ENCODE results near the gene ZNF844. TPM values are rescaled to one million over a fixed set of nuclear protein-coding genes. Genes with fewer than 3 reads are reported as not detected.

ZNF844 gene
- 0.50 to 1.0 TPM (median 0.88 TPM) in 3 replicates for polyA plus RNA-seq
- polyA plus RNA-seq (2011; ENCODE audit: low read depth): 1.4 TPM
- 0.34 and 1.4 TPM in 2 replicates for polyA plus RNA-seq (2011; cell fraction: cytosol; rRNA removed)
- polyA plus RNA-seq (2011; cell fraction: nucleus; rRNA removed): 1.9 and 2.0 TPM in 2 replicates
- 0.81 and 2.4 TPM in 2 replicates for polyA plus RNA-seq (2012; ENCODE audit: low replicate concordance)
- 0.62 to 1.8 TPM (median 1.8 TPM) in 3 replicates for polyA minus RNA-seq
- polyA minus RNA-seq (2011; cell fraction: cytosol; rRNA and poly(A)+ RNA removed): 2.1 TPM
- polyA minus RNA-seq (2011; cell fraction: nucleus; rRNA and poly(A)+ RNA removed): 2.2 and 4.1 TPM in 2 replicates

DNA sequence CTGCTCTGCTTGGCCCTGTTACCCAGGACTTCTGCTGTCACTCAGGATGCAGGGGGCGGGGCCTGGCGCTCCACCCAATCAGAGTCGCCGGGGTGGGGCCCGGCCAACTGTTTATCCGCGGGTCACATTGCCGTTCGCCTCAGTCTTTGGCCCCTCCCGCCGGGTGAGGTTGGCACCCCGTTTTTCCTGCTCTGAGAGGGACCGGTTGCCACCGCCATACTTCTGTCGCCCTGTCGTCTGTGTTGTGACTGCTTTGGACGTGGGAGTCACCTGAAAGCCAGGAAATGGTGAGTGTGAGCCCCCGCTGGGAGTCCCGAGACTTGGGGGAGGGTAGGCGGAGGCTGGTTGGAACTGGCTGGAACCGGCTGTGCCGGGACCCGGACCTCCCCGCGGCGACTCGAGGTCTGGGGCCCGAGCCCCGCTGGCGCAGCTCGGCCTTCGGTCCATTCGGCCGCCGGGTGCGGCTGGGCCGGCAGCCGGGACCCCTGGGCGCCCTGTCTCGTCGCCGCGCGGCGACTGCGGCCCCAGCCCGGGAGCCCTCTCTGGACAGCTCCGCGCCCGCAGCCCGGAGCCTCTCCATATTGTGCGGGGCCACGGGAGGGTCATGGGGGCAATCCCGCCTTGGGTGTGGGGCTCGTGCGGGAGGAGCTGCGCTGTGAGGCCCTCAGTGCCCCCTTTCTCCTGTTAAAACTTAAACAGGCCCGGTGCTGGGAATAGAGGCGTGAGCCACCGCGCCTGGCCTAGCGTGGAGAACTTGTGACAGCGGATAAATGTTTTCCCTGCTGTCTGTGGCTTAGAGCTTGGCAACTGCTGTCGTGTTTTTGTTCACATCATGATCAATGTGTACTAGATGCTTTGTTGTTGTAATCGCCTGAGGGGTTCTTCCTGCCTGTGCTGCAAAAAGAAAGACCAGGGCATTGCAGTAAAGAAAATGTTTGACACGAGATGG lies at the start of gene ZNF844:
Gene ZNF844 (plus strand): TSS at position 142 of the 949 bp plus-strand sequence. CDS start 143 bp downstream, at position 285.
- Histone ChIP-seq H2AFZ (ENCODE audit: control insufficient read depth, low read length) (peak within 1 kb of the TSS; percentile 93), H3K4me3 (ENCODE audit: control insufficient read depth in 2 of 3, extremely low read depth in 1 of 3, insufficient read depth in 2 of 3, low read depth in 1 of 3, low read length in 3 of 3) (peak within 1 kb of the TSS; percentile 66 to 72 (median 68)), H3K4me2 (ENCODE audit: control insufficient read depth, extremely low read depth, insufficient read depth, low read depth, low read length) (peak within 1 kb of the TSS; percentile 23), H3K4me1 (ENCODE audit: control insufficient read depth, extremely low read depth, insufficient read depth, low read length) (no peaks in the 10 kb centered on the region), H3K27ac (ENCODE audit: control insufficient read depth, insufficient read depth, low read length) (peak within 1 kb of the TSS; percentile 31), H3K9me3 (ENCODE audit: control insufficient read depth, low read depth, low read length) (no peaks in the 10 kb centered on the region), H3K79me2 (ENCODE audit: control insufficient read depth, insufficient read depth, low read length) (no peaks in the 10 kb centered on the region), H3K9me1 (ENCODE audit: control insufficient read depth, extremely low read depth, insufficient read depth, low read length) (no peaks in the 10 kb centered on the region), H3K27me3 (ENCODE audit: control insufficient read depth, extremely low read depth, insufficient read depth, low read length) (no peaks in the 10 kb centered on the region), H3K36me3 (ENCODE audit: control insufficient read depth in 2 of 2, extremely low read depth in 1 of 2, insufficient read depth in 2 of 2, low read length in 2 of 2) (no peaks in the 10 kb centered on the region), H4K20me1 (ENCODE audit: control insufficient read depth, extremely low read depth, insufficient read depth, low read length) (no peaks in the 10 kb centered on the region), H3K9ac (ENCODE audit: control insufficient read depth, extremely low read depth, insufficient read depth, low read length) (peak within 1 kb of the TSS; percentile 74)
- TF ChIP-seq, protein P1, sequence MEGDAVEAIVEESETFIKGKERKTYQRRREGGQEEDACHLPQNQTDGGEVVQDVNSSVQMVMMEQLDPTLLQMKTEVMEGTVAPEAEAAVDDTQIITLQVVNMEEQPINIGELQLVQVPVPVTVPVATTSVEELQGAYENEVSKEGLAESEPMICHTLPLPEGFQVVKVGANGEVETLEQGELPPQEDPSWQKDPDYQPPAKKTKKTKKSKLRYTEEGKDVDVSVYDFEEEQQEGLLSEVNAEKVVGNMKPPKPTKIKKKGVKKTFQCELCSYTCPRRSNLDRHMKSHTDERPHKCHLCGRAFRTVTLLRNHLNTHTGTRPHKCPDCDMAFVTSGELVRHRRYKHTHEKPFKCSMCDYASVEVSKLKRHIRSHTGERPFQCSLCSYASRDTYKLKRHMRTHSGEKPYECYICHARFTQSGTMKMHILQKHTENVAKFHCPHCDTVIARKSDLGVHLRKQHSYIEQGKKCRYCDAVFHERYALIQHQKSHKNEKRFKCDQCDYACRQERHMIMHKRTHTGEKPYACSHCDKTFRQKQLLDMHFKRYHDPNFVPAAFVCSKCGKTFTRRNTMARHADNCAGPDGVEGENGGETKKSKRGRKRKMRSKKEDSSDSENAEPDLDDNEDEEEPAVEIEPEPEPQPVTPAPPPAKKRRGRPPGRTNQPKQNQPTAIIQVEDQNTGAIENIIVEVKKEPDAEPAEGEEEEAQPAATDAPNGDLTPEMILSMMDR (optimal IDR thresholded peaks at IDR 0.05 in 1 of 3, IDR thresholded peaks at IDR 0.05 in 1 of 3, conservative IDR thresholded peaks at IDR 0.05 in 1 of 3; ENCODE audit: extremely low read depth in 1 of 3, insufficient read depth in 2 of 3, low read length in 3 of 3): no peak
- dilution Hi-C loops (cut with MboI; ENCODE audit: extremely low pct_ligation_motif_present, low sequenced_read_pairs): no loop called here
- DNase-seq (ENCODE audit: low read depth, low spot score) (no peak), FAIRE-seq (peak; percentile 32)

DNA sequence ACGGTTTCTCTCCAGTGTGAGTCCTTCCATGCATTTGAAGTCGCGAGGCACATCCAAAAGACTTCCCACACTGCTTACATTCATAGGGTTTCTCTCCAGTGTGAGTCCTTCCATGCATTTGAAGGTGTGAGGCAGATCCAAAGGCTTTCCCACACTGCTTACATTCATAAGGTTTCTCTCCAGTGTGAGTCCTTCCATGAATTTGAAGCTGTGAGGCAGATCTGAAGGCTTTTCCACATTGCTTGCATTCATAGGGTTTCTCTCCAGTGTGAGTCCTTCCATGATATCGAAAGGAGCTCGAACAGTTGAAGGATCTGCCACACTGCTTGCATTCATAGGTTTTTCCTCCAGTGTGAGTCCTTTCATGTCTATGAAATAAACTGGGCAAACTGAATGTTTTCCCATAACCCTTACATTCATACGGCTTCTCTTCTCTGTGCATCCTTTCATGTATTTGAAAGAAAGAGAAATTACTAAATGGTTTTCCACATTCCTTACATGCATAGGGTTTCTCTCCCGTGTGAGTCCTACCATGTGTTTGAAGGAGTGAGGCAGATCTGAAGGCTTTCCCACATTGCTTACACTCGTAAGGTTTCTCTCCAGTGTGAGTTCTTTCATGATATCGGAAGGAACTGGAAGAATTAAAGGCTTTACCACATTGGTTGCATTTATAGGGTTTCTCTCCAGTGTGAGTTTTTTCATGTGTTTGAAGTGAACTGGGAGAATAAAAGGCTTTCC lies 49.3 kb upstream of the ZNF844 start:
- Histone ChIP-seq H3K36me3 (ENCODE audit: control insufficient read depth in 2 of 2, extremely low read depth in 1 of 2, insufficient read depth in 2 of 2, low read length in 2 of 2) (peaks cover 3 to 27% of the 10 kb centered on the region in 2 experiments), H3K27ac (ENCODE audit: control insufficient read depth, insufficient read depth, low read length) (no peak overlapping the region), H4K20me1 (ENCODE audit: control insufficient read depth, extremely low read depth, insufficient read depth, low read length) (no peaks in the 10 kb centered on the region), H3K27me3 (ENCODE audit: control insufficient read depth, extremely low read depth, insufficient read depth, low read length) (no peaks in the 10 kb centered on the region), H3K4me1 (ENCODE audit: control insufficient read depth, extremely low read depth, insufficient read depth, low read length) (no peaks in the 10 kb centered on the region), H2AFZ (ENCODE audit: control insufficient read depth, low read length) (no peak overlapping the region), H3K4me3 (ENCODE audit: control insufficient read depth in 2 of 3, extremely low read depth in 1 of 3, insufficient read depth in 2 of 3, low read depth in 1 of 3, low read length in 3 of 3) (no peak overlapping the region), H3K9me3 (ENCODE audit: control insufficient read depth, low read depth, low read length) (peaks cover 32% of the 10 kb centered on the region), H3K9ac (ENCODE audit: control insufficient read depth, extremely low read depth, insufficient read depth, low read length) (no peak overlapping the region), H3K9me1 (ENCODE audit: control insufficient read depth, extremely low read depth, insufficient read depth, low read length) (no peaks in the 10 kb centered on the region), H3K79me2 (ENCODE audit: control insufficient read depth, insufficient read depth, low read length) (no peaks in the 10 kb centered on the region), H3K4me2 (ENCODE audit: control insufficient read depth, extremely low read depth, insufficient read depth, low read depth, low read length) (no peak overlapping the region)
- dilution Hi-C loops (cut with MboI; ENCODE audit: extremely low pct_ligation_motif_present, low sequenced_read_pairs): no loop called here
- FAIRE-seq (no peak), DNase-seq (ENCODE audit: low read depth, low spot score) (no peak)
- no peak for TF ChIP-seq EZH2 (IDR thresholded peaks at IDR 0.05; ENCODE audit: low read length)
- TF ChIP-seq, protein P1 (optimal IDR thresholded peaks at IDR 0.05 in 1 of 3, IDR thresholded peaks at IDR 0.05 in 1 of 3, conservative IDR thresholded peaks at IDR 0.05 in 1 of 3; ENCODE audit: extremely low read depth in 1 of 3, insufficient read depth in 2 of 3, low read length in 3 of 3): no peak
